GM10248 (cell line): ENCODE measurements around the gene PAX7.
"Not testable (repeated sequence)": the region's sequence is repeated elsewhere in the genome, so short reads cannot be mapped to it uniquely, and the experiment has no call there.

ENCODE experiments used
- CTCF ChIA-PET: fragments of 300-600 bp; sonication (Branson Sonifier 250); formaldehyde crosslinking; extraction: SDS; loops from one replicate; lab custom pipeline; 2021; ENCODE audit warnings: antibody characterized with exemption; lab: Yijun Ruan, JAX
- POLR2A ChIA-PET: fragments of 350-650 bp; sonication (Branson Sonifier 250); formaldehyde crosslinking; extraction: SDS; loops from one replicate; lab custom pipeline; 2020; ENCODE audit warnings: antibody characterized with exemption; lab: Yijun Ruan, JAX
- DNase-seq: peaks from one replicate; pipeline ENCODE4 v3.0.0; 2012; ENCODE audit errors: extremely low spot score
- TF ChIP-seq, protein P1 (sequence below): IDR thresholded peaks from 2 replicates; pipeline ENCODE4 v1.5.1; 2012; ENCODE audit warnings: mild to moderate bottlenecking, low read depth; ENCODE audit errors: extremely low read depth, missing control alignments, control extremely low read depth

Gene PAX7

DNA sequence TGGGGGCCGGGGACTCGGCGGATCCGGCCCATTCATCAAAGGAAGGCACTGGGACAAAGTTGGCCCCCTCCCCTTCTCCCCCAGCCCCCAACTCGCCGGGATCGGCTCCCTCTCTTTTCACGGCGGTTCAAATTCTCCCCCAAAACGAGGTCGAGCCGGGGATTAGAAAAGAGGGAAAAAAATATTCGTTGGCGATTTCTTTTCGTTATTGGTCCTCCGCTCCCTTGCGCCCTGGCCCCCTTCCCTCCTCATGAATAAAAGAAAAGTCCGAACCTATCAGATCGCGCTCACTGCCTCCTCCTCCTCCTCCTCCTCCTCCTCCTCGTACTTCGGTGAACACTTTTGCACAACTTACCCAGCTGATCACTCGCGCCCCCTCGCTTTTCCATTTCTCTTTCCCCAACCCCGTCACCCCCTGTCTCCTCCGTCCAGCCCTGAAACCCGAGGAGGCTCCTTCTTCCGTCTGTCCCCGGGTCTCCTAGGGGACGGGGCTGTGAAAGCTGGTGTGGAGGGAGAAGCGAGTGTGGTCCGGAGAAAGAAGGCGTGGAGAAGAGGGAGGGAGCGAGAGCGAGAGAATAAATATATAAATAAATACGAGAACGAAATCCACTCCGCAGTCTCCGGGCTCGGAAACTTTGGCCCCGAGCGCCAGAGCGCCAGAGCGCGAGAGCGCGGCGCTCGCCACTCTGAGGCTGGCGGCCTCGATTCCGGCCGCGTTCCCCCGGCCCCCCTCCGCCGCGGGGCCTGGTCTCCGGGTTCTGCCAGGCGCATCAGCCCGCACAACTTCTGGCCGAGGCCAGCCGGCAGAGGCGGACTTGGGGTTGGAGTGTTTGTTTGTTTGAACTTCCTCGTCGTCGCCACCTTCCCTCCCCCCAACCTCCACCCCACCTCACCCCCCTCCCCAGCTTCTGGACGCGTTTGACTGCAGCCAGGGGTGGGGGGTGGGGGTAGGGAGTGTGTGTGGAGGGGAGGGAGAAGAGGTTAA, at the start of gene PAX7:
Gene PAX7 (plus strand): TSS at position 336 of the 985 bp plus-strand sequence. CDS start 758 bp downstream, outside the sequence.
- ChIA-PET CTCF (no interaction called here), POLR2A (no interaction called here)
- DNase-seq = no peak
- TF ChIP-seq, protein P1, sequence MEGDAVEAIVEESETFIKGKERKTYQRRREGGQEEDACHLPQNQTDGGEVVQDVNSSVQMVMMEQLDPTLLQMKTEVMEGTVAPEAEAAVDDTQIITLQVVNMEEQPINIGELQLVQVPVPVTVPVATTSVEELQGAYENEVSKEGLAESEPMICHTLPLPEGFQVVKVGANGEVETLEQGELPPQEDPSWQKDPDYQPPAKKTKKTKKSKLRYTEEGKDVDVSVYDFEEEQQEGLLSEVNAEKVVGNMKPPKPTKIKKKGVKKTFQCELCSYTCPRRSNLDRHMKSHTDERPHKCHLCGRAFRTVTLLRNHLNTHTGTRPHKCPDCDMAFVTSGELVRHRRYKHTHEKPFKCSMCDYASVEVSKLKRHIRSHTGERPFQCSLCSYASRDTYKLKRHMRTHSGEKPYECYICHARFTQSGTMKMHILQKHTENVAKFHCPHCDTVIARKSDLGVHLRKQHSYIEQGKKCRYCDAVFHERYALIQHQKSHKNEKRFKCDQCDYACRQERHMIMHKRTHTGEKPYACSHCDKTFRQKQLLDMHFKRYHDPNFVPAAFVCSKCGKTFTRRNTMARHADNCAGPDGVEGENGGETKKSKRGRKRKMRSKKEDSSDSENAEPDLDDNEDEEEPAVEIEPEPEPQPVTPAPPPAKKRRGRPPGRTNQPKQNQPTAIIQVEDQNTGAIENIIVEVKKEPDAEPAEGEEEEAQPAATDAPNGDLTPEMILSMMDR = no peak

DNA sequence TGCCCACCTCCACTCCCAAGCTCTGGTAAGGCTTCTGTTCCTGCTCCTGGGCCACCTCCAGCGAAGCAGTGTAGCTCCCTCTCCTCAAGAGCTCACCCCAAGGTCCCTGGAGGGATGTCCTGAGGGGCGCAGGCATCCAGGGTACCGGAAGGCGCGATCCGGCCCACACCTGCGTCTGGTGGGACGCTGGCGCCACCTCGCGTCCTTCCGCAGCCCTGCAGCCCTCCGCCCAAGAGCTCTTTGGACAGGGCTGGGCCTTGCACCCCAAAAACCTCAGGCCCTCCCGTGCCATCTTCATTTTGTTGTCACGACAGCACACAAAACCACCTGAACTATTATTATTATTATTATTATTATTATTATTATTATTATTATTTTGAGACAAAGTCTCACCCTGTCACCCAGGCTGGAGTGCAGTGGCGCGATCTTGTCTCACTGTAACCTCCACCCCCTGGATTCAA, 49.2 kb upstream of the PAX7 start:
- ChIA-PET CTCF (interaction anchor here (0.6 to 5.6 kb wide), 22 partner anchors 9 to 1084 kb away, joined by 3 to 47 read pairs (median 4); no protein-coding TSS in a partner anchor), POLR2A (no interaction called here)
- DNase-seq = peak; percentile 79
- TF ChIP-seq, protein P1 = peak; percentile 70

DNA sequence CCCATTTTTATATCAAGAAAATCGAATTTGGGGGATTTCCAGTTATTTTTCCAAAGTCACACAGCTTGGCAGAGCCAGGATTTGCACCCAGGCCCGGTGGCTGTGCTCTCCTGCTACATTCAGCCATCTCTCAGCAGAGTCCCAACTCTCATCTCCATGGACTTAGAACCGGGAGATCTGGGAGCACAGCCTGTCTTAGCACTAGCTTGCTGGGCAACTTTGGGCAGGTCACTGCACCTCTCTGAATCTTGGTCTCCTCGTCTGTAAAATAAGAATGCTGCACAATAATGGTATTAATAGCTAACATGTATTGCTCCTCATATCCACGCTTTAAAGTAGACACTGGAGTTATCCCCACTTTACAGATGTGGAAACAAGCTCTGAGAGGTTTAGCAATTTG, 47.8 kb upstream of the PAX7 start:
- POLR2A ChIA-PET = no interaction called here
- DNase-seq = no peak
- CTCF ChIA-PET = interaction anchor here (1.0 to 5.6 kb wide), 8 partner anchors 8 to 922 kb away, joined by 3 to 47 read pairs (median 6); no protein-coding TSS in a partner anchor
- TF ChIP-seq, protein P1 = no peak

DNA sequence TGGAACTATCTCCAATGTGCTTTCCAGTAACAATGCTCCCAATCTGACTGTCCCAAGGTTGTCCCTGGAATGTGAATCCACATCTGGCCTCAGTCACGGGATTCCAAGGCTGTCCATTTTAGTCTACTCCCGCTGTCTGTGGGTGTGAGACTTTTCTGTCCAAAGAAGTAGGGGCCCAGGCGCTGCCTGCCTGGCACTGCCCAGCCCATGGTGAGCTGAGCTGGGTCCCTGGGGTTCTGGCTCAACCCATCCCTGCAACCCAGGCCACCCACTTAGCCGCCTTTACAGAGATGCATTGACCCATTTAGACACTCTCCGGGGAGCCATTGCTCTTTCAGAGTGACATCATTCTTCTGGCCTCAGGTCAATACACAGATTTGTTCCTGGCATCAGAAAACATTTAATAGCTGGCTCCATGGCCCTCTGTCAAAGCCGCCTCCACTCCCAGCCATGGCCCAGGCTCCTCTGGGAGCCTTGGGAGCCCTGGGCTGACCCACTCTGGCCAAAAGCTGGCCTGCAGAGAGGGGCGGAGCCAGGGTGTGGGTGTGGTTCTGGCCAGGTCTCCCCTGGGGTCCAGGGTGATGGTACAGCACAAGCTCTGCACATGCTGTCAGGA, 47.2 kb upstream of the PAX7 start:
- no peak for DNase-seq
- ChIA-PET CTCF (interaction anchor here (1.0 to 5.6 kb wide), 7 partner anchors 9 to 922 kb away, joined by 3 to 47 read pairs (median 6); no protein-coding TSS in a partner anchor), POLR2A (no interaction called here)
- TF ChIP-seq, protein P1 = no peak

- POLR2A ChIA-PET, DNase-seq: not testable (repeated sequence)
- CTCF ChIA-PET = interaction anchor here (1.9 to 4.6 kb wide), 2 partner anchors 10 to 11 kb away, joined by 8 to 34 read pairs; no protein-coding TSS in a partner anchor
These were observed 44.6 kb upstream of the PAX7 start for GRCh38 chr1:18586016-18586415.

GRCh38 chr1:18588093-18588492, 42.6 kb upstream of the PAX7 start:
- CTCF ChIA-PET = interaction anchor here (1.3 to 4.6 kb wide), 3 partner anchors 9 to 12 kb away, joined by 3 to 34 read pairs (median 13); no protein-coding TSS in a partner anchor
- TF ChIP-seq, protein P1 = no peak
- POLR2A ChIA-PET = no interaction called here
- DNase-seq = no peak

- TF ChIP-seq, protein P1 = no peak
- CTCF ChIA-PET = interaction anchor here (1.3 to 6.0 kb wide), 2 partner anchors 10 to 16 kb away, joined by 3 to 47 read pairs; no protein-coding TSS in a partner anchor
- POLR2A ChIA-PET = no interaction called here
- DNase-seq = no peak
These were observed 38.3 kb upstream of the PAX7 start for GRCh38 chr1:18592368-18592767.
